K562 (cell line): ENCODE measurements around the gene COL6A1. TPM values are rescaled to one million over a fixed set of nuclear protein-coding genes. Genes with fewer than 3 reads are reported as not detected.

Experiments used
- ARID2 ChIP-seq: fragments of 450-650 bp; IDR thresholded peaks from 2 replicates; pipeline ENCODE4 v1.6.1; 2017; ENCODE audit warnings: antibody characterized with exemption, mild to moderate bottlenecking
- CUX1 ChIP-seq: fragments of 200-800 bp; sonication (Bioruptor generic); IDR thresholded peaks from 2 replicates; pipeline ENCODE4 v1.6.1; 2016; ENCODE audit warnings: missing genetic modification characterization, missing compliant biosample characterization
- E2F5 ChIP-seq: sonication (generic); formaldehyde crosslinking; IDR thresholded peaks from 2 replicates; pipeline ENCODE4 v1.8.0; 2022; ENCODE audit warnings: mild to moderate bottlenecking, missing genetic modification reagents
- HMBOX1 ChIP-seq: sonication (generic); IDR thresholded peaks from 2 replicates; pipeline ENCODE4 v1.6.1; 2016
- MITF ChIP-seq: IDR thresholded peaks from 2 replicates; pipeline ENCODE4 v1.6.1; 2014; ENCODE audit warnings: antibody characterized with exemption
- OTX1 ChIP-seq: fragments of 450-650 bp; formaldehyde crosslinking; IDR thresholded peaks from 2 replicates; pipeline ENCODE4 v1.4.0; 2022; ENCODE audit warnings: mild to moderate bottlenecking
- RAD21 ChIP-seq, 2 experiments: fragments of 250-450 bp in 1 of 2; fragments of 450-650 bp in 1 of 2; sonication (Bioruptor Pico) in 1 of 2; formaldehyde crosslinking in 1 of 2; IDR thresholded peaks in 1 of 2; conservative IDR thresholded peaks in 1 of 2; 2 replicates each; pipeline versions ENCODE4 v1.4.0 to v1.8.0; 2020 to 2022; ENCODE audit warnings: mild to moderate bottlenecking in 2 of 2, moderate library complexity in 1 of 2
- SMARCB1 ChIP-seq: IDR thresholded peaks from 2 replicates; pipeline ENCODE4 v1.6.1; 2011; ENCODE audit warnings: improper control_type of control experiment, low read depth; ENCODE audit not compliant: insufficient read length
- ZBTB5 ChIP-seq: fragments of 450-650 bp; IDR thresholded peaks from 2 replicates; pipeline ENCODE4 v1.6.1; 2017; ENCODE audit warnings: antibody characterized with exemption
- polyA plus RNA-seq, 8 experiments: library from polyadenylated mRNA; depleted of rRNA in 4 of 8; stranded (reverse) in 5 of 8; unstranded in 3 of 8; fragments of >200 nt; fragmentation: Nextera tagmentation in 2 of 8; fragmentation: Illumina TruSeq in 1 of 8; extraction: Ambion mirVana in 2 of 8; extraction: Trizol in 1 of 8; gene quantifications; 2 replicates each; pipeline versions ENCODE4 v1.2.1 to v1.2.3, GENCODE V29; 2011 to 2014; ENCODE audit warnings: inconsistent platforms in 1 of 8, missing spikeins in 1 of 8
- total RNA-seq, 7 experiments: library from RNA; depleted of rRNA in 6 of 7; stranded (reverse); fragments of >200 nt in 6 of 7; fragmentation: Illumina TruSeq in 2 of 7; extraction: Trizol in 2 of 7; gene quantifications; 2 replicates each; pipeline versions ENCODE4 v1.2.1 to v1.2.3, GENCODE V29; 2011 to 2021; ENCODE audit warnings: low replicate concordance in 1 of 7

COL6A1 gene
- total and polyA plus RNA-seq, 9 of the 15 experiments (the other 6 are each of a cell fraction or from before 2014, with no cell fraction given): 0.07 to 1.3 (median 0.14) TPM; not detected in 3

GRCh38 chr21:46003575-46004007, 22.0 kb downstream of the COL6A1 start (continued):
- no peak for TF ChIP-seq HMBOX1
- no peak for TF ChIP-seq E2F5 (CRISPR knock-in tag)
- TF ChIP-seq CUX1 (CRISPR knock-in tag): no peak
- TF ChIP-seq ZBTB5: no peak
- TF ChIP-seq SMARCB1: no peak
- TF ChIP-seq RAD21 (CRISPR knock-in tag; conservative IDR thresholded peaks at IDR 0.05 in 1 of 2, IDR thresholded peaks at IDR 0.05 in 1 of 2): no peak
- no peak for TF ChIP-seq OTX1 (CRISPR knock-in tag)
- no peak for TF ChIP-seq ARID2
- no peak for TF ChIP-seq MITF
- TF ChIP-seq, all 486 proteins: peak for 0
